HepG2 (cell line): ENCODE measurements around the gene SWSAP1. TPM values are rescaled to one million over a fixed set of nuclear protein-coding genes. Genes with fewer than 3 reads are reported as not detected.

ENCODE experiments used
- ATAC-seq: fragments of 200-7000 bp; cut with Tn5 transposase; 3 replicates; pipeline ENCODE4 v1.9.1; 2020; ENCODE audit warnings: mild to moderate bottlenecking, moderate library complexity
- BruUV-seq: library from RNA; stranded (reverse); fragments of 400-500 nt; replicated peaks from 2 replicates; lab custom pipeline; 2021; lab: Mats Ljungman, UMichigan
- CTCF ChIA-PET: fragments of 300-600 bp; formaldehyde crosslinking; extraction: SDS; loops from one replicate; lab custom pipeline; 2021; ENCODE audit warnings: low total read pairs, inconsistent platforms, low intra/inter-chr PET ratio; lab: Yijun Ruan, JAX
- POLR2A ChIA-PET: fragments of 350-600 bp; sonication (Branson Sonifier 250); formaldehyde crosslinking; loops from one replicate; lab custom pipeline; 2020; ENCODE audit warnings: antibody characterized with exemption, inconsistent platforms; lab: Yijun Ruan, JAX
- DNase-seq: peaks from one replicate; pipeline ENCODE4 v3.0.0-alpha.2; 2015; ENCODE audit warnings: low spot score
- FAIRE-seq: peaks from 3 replicates; lab custom pipeline; 2011; peaks lifted over from hg19 to GRCh38; lab: Jason Lieb, UNC
- H2AFZ ChIP-seq: one replicate; pipeline ENCODE4 v1.6.1; 2011; ENCODE audit warnings: low read length, inconsistent platforms
- H3K27ac ChIP-seq: fragments of 300-600 bp; 3 replicates; pipeline ENCODE4 v1.8.0; 2011; ENCODE audit warnings: mixed run types, mild to moderate bottlenecking, mixed read lengths, low read length, inconsistent platforms; ENCODE audit not compliant: insufficient read depth; ENCODE audit errors: extremely low read length
- H3K27me3 ChIP-seq, 2 experiments: fragments of 200-600 bp in 1 of 2; 2 replicates in 1 of 2; 3 replicates in 1 of 2; pipeline versions ENCODE4 v1.6.0 to v1.8.0; 2011; ENCODE audit warnings: low read length in 2 of 2, mild to moderate bottlenecking in 2 of 2, moderate library complexity in 2 of 2, inconsistent platforms in 1 of 2; ENCODE audit not compliant: insufficient read depth in 2 of 2, control insufficient read depth in 1 of 2
- H3K36me3 ChIP-seq, 2 experiments: fragments of 200-600 bp in 1 of 2; replicated peaks in 1 of 2; 2 replicates in 1 of 2; 3 replicates in 1 of 2; pipeline versions ENCODE4 v1.5.1 to v1.8.0; 2011; ENCODE audit warnings: low read length in 2 of 2, inconsistent platforms in 1 of 2; ENCODE audit not compliant: insufficient read depth in 2 of 2, control insufficient read depth in 1 of 2
- H3K4me1 ChIP-seq: 2 replicates; pipeline ENCODE4 v1.5.1; 2012; ENCODE audit warnings: low read length, inconsistent platforms; ENCODE audit not compliant: insufficient read depth
- H3K4me2 ChIP-seq: 2 replicates; pipeline ENCODE4 v1.6.0; 2011; ENCODE audit warnings: low read depth, low read length, inconsistent platforms
- H3K4me3 ChIP-seq, 3 experiments: fragments of 200-600 bp in 1 of 3; sonication (generic), shearing (Covaris generic) in 1 of 3; replicated peaks in 1 of 3; 2 replicates each; pipeline ENCODE4 v1.5.1; 2011 to 2016; ENCODE audit warnings: low read length in 3 of 3, inconsistent platforms in 2 of 3, low read depth in 2 of 3, mild to moderate bottlenecking in 2 of 3, control low read depth in 1 of 3, mixed read lengths in 1 of 3; ENCODE audit not compliant: insufficient read depth in 1 of 3
- H3K79me2 ChIP-seq: one replicate; pipeline ENCODE4 v1.6.1; 2011; ENCODE audit warnings: low read length, inconsistent platforms; ENCODE audit not compliant: insufficient read depth
- H3K9ac ChIP-seq: 2 replicates; pipeline ENCODE4 v1.6.0; 2011; ENCODE audit warnings: mild to moderate bottlenecking, low read depth, low read length, inconsistent platforms; ENCODE audit not compliant: insufficient read depth
- H3K9me3 ChIP-seq: 2 replicates; pipeline ENCODE4 v1.5.1; 2012; ENCODE audit warnings: mild to moderate bottlenecking, low read length
- H4K20me1 ChIP-seq: 2 replicates; pipeline ENCODE4 v1.6.0; 2011; ENCODE audit warnings: inconsistent platforms, mild to moderate bottlenecking, low read length, moderate library complexity; ENCODE audit not compliant: insufficient read depth
- ATF2 ChIP-seq: sonication (generic); formaldehyde crosslinking; IDR thresholded peaks from 2 replicates; pipeline ENCODE4 v1.4.0; 2020; ENCODE audit warnings: missing genetic modification reagents
- ATF7 ChIP-seq, 2 experiments: fragments of 450-650 bp in 1 of 2; sonication (generic) in 1 of 2; formaldehyde crosslinking in 1 of 2; IDR thresholded peaks; 2 replicates each; pipeline versions ENCODE4 v1.4.0 to v1.6.1; 2016 to 2020; ENCODE audit warnings: antibody characterized with exemption in 1 of 2, mild to moderate bottlenecking in 1 of 2, missing genetic modification reagents in 1 of 2
- CC2D1A ChIP-seq: sonication (generic); formaldehyde crosslinking; IDR thresholded peaks from 2 replicates; pipeline ENCODE4 v1.8.1; 2023; ENCODE audit warnings: mild to moderate bottlenecking, missing genetic modification reagents
- HNRNPL ChIP-seq: fragments of 200-400 bp; formaldehyde crosslinking; IDR thresholded peaks from 2 replicates; pipeline ENCODE4 v1.6.1; 2017; ENCODE audit warnings: mild to moderate bottlenecking, low read depth, low read length
- TRAFD1 ChIP-seq: sonication (generic); formaldehyde crosslinking; IDR thresholded peaks from 2 replicates; pipeline ENCODE4 v1.5.1; 2020; ENCODE audit warnings: missing genetic modification reagents, mild to moderate bottlenecking, borderline replicate concordance
- ZBTB42 ChIP-seq: sonication (generic); formaldehyde crosslinking; IDR thresholded peaks from 2 replicates; pipeline ENCODE4 v1.5.0; 2020; ENCODE audit warnings: mild to moderate bottlenecking, missing genetic modification reagents
- ZNF629 ChIP-seq: sonication (generic); formaldehyde crosslinking; conservative IDR thresholded peaks from 2 replicates; pipeline ENCODE4 v1.5.0; 2020; ENCODE audit warnings: missing genetic modification reagents
- WGBS: methylation state at CpG from one replicate; pipeline ENCODE4 v1.1.6; 2017; ENCODE audit warnings: low lambda C conversion rate; 5-methylcytosine and 5-hydroxymethylcytosine counted together
- in situ Hi-C: cut with HindIII; loops from 2 replicates; pipeline ENCODE4 v1.10.0; 2017; ENCODE audit warnings: low pct_unique_long_range_greater_than_20kb; ENCODE audit not compliant: extremely low pct_ligation_motif_present
- intact Hi-C: fragments of 100-400 bp; cut with micrococcal nuclease; formaldehyde crosslinking; loops from one replicate; pipeline ENCODE4 v1.10.0; 2022; ENCODE audit not compliant: unreplicated experiment
- polyA plus RNA-seq, 8 experiments: library from polyadenylated mRNA; depleted of rRNA in 3 of 8; stranded (reverse) in 7 of 8; unstranded in 1 of 8; fragments of >200 nt; fragmentation: Illumina TruSeq in 4 of 8; extraction: Trizol in 4 of 8; gene quantifications; 2 replicates each; pipeline versions ENCODE4 v1.2.1 to v1.2.3, GENCODE V29; 2011 to 2016; ENCODE audit warnings: low read depth in 4 of 8, missing spikeins in 1 of 8, mixed read lengths in 1 of 8; ENCODE audit not compliant: insufficient read depth in 1 of 8
- total RNA-seq, 5 experiments: library from RNA; depleted of rRNA; stranded (reverse); fragments of >200 nt; fragmentation: Illumina TruSeq; extraction: Trizol; gene quantifications; 2 replicates each; pipeline ENCODE4 v1.2.3, GENCODE V29; 2016; ENCODE audit warnings: low read depth in 1 of 5

The SWSAP1 gene
- total and polyA plus RNA-seq, 2 of the 13 experiments (the other 11 are each of a cell fraction or from before 2014, with no cell fraction given) = 2.7 to 3.3 TPM

- TF ChIP-seq TRAFD1 (CRISPR knock-in tag) (no peak), ATF2 (CRISPR knock-in tag) (no peak), ZBTB42 (CRISPR knock-in tag) (no peak)
Observed at GRCh38 chr19:11414544-11414943, 40.1 kb downstream of the SWSAP1 start (continued).

- intact Hi-C loops = no loop called here
- POLR2A ChIA-PET = interaction anchor here (0.8 to 1.1 kb wide), 2 partner anchors 39 to 42 kb away, joined by 4 to 6 read pairs; partner anchors contain the start of gene SWSAP1
- CTCF ChIA-PET = no interaction called here
Observed at GRCh38 chr19:11416346-11417052, 42.0 kb downstream of the SWSAP1 start.

More at GRCh38 chr19:11416346-11417052, 42.0 kb downstream of the SWSAP1 start:
- H3K79me2 ChIP-seq = no peaks in the 10 kb centered on the region
- no peak overlapping the region for H3K4me2 ChIP-seq
- H3K9ac ChIP-seq = no peak overlapping the region
- no peak for FAIRE-seq
- H3K4me3 ChIP-seq = no peak overlapping the region
- ATAC-seq = no peak
- no peaks in the 10 kb centered on the region for H3K9me3 ChIP-seq
- 80% methylated on average over 13 of the region's 17 CpGs for WGBS
- no peak overlapping the region for H3K27ac ChIP-seq
- H4K20me1 ChIP-seq = no peaks in the 10 kb centered on the region
- peaks cover 0 to 9% of the 10 kb centered on the region in 2 experiments; a peak in 2 of 5 replicates for H3K27me3 ChIP-seq
- H2AFZ ChIP-seq = no peak overlapping the region
- H3K4me1 ChIP-seq = peaks cover 23% of the 10 kb centered on the region
- TF ChIP-seq ZNF629 (CRISPR knock-in tag) (no peak), HNRNPL (0 out of 2 replicates have a peak, but pooled peaks have one; percentile 54), CC2D1A (CRISPR knock-in tag) (no peak), ATF7 (IDR thresholded peaks at IDR 0.05) (no peak), ATF7 (CRISPR knock-in tag; IDR thresholded peaks at IDR 0.05) (no peak)
- H3K36me3 ChIP-seq = no peaks in the 10 kb centered on the region
- in situ Hi-C loops = no loop called here
- no peak for DNase-seq
- no TSS peak for BruUV-seq
